Left ventricle myocardium inferior (tissue), 1 donor: Measurements from ENCODE around the gene KCNK18. TPM values are rescaled to one million over a fixed set of nuclear protein-coding genes. Genes with fewer than 3 reads are reported as not detected.

ENCODE experiments used
- DNase-seq: peaks from one replicate; pipeline ENCODE4 v3.0.0-alpha.2; 2020
- H3K27ac ChIP-seq: fragments of 200-600 bp; replicated peaks from 2 replicates; pipeline ENCODE4 v1.8.0; 2021
- H3K27me3 ChIP-seq: fragments of 200-600 bp; 2 replicates; pipeline ENCODE4 v1.8.0; 2021; ENCODE audit warnings: low read depth
- H3K36me3 ChIP-seq: fragments of 200-600 bp; 2 replicates; pipeline ENCODE4 v1.8.0; 2021
- H3K4me1 ChIP-seq: fragments of 200-600 bp; 2 replicates; pipeline ENCODE4 v1.8.0; 2021
- H3K4me3 ChIP-seq: fragments of 200-600 bp; 2 replicates; pipeline ENCODE4 v1.8.0; 2021; ENCODE audit warnings: mild to moderate bottlenecking, moderate library complexity
- H3K9me3 ChIP-seq: fragments of 200-600 bp; replicated peaks from 2 replicates; pipeline ENCODE4 v1.8.0; 2021
- CTCF ChIP-seq: fragments of 200-600 bp; IDR thresholded peaks from 2 replicates; pipeline ENCODE4 v1.8.0; 2021; ENCODE audit warnings: antibody characterized with exemption, mild to moderate bottlenecking, borderline replicate concordance
- intact Hi-C: fragments of 100-400 bp; cut with micrococcal nuclease; formaldehyde crosslinking; loops from one replicate; pipeline ENCODE4 v1.11.0; 2022
- long read RNA-seq: library from polyadenylated mRNA; unstranded; transcript quantifications from one replicate; pipeline ENCODE4 v2.0.0, GENCODE V29; 2021
- total RNA-seq: library from RNA; stranded (reverse); fragmentation: NEBNext Ultra II Directional; extraction: Animal tissue kit (Norgen Biotek cat#: 25700); gene quantifications from one replicate; pipeline ENCODE4 v1.2.1, GENCODE V29; 2021
- donor health status: DM: no; HTN: yes; CAD: no; lungs with severe emphysema.

Gene KCNK18
- not detected for total RNA-seq
- long read RNA-seq: 0 reads

DNA sequence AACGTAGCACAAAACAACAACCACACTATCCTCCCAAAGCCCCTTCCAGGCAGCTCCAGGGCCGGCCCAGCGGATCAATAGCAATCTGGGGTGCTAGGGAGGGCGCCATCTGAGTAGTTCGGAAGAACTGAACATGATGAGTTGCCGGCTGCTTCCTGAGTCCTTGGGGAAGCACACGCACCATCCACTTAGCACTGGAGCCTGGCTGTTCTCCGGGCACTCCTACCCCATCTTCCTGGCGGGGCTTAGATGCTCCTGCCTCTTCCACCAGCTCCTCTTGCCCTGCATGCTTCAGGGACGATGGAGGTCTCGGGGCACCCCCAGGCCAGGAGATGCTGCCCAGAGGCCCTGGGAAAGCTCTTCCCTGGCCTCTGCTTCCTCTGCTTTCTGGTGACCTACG is at the start of gene KCNK18:
KCNK18 (plus strand) TSS at position 301 of the 400 bp plus-strand sequence; CDS start at position 301, 0 bp downstream.
- Histone ChIP-seq H3K4me3 (no peak within 1 kb of the TSS), H3K27me3 (peaks cover 91% of the 10 kb centered on the region), H3K9me3 (no peaks in the 10 kb centered on the region), H3K36me3 (no peaks in the 10 kb centered on the region), H3K27ac (no peak within 1 kb of the TSS), H3K4me1 (no peaks in the 10 kb centered on the region)
- TF ChIP-seq CTCF: no peak
- DNase-seq: no peak
- intact Hi-C loops: no loop called here

DNA sequence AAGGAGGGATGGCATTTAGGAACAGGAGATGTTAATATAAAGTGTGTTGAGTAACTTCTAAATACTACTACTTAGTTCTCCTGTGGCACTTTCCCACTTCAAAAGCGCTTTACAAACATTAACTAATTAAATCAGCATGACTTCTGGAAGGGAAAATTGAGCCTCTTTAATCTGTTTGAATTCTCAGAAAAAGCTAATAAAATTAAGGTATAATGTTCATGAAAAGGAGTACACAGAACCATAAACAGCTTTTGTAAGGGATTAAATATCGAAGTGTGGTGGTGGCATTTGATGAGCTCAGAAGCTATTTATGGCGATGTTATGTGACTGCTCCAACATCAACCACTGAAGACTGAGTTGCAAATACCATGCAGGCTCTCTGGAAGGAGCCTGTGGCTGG is 49.0 kb upstream of the KCNK18 start:
- TF ChIP-seq CTCF: no peak
- no peak for DNase-seq
- Histone ChIP-seq H3K9me3 (peaks cover 18% of the 10 kb centered on the region), H3K36me3 (no peaks in the 10 kb centered on the region), H3K27me3 (peaks cover 98% of the 10 kb centered on the region), H3K4me1 (no peaks in the 10 kb centered on the region), H3K27ac (no peak overlapping the region), H3K4me3 (no peak overlapping the region)
- intact Hi-C loops: no loop called here

DNA sequence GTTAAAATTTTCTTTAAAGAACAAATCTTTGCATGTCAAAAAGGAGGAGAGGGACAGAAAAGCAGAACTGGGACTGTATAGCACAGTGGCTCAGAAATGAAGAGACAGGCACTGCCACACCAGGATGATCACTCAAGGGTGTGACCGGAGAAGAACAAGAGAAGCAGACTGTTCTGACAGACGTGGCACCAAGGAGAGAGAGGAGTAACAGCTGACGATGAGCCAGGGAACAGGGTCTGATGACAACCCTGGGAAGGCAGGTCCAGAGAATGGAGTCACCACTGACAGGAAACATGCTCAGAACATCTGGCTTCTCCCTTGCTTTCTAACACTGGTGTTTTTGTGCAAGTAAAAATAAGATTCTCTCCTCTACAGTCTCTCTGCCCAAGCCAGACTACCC is 44.6 kb upstream of the KCNK18 start:
- Histone ChIP-seq H3K27ac (no peak overlapping the region), H3K9me3 (no peaks in the 10 kb centered on the region), H3K4me1 (no peaks in the 10 kb centered on the region), H3K27me3 (peaks cover 98% of the 10 kb centered on the region), H3K4me3 (no peak overlapping the region), H3K36me3 (no peaks in the 10 kb centered on the region)
- intact Hi-C loops: no loop called here
- no peak for DNase-seq
- no peak for TF ChIP-seq CTCF

GRCh38 chr10:117158297-117158696 is 39.0 kb upstream of the KCNK18 start:
- TF ChIP-seq CTCF: no peak
- DNase-seq: no peak
- peaks cover 100% of the 10 kb centered on the region for H3K27me3 ChIP-seq
- H3K4me1 ChIP-seq: peaks cover 12% of the 10 kb centered on the region
- H3K4me3 ChIP-seq: no peak overlapping the region
- no peak overlapping the region for H3K27ac ChIP-seq
- intact Hi-C loops: no loop called here
- H3K36me3 ChIP-seq: no peaks in the 10 kb centered on the region
- H3K9me3 ChIP-seq: no peaks in the 10 kb centered on the region

DNA sequence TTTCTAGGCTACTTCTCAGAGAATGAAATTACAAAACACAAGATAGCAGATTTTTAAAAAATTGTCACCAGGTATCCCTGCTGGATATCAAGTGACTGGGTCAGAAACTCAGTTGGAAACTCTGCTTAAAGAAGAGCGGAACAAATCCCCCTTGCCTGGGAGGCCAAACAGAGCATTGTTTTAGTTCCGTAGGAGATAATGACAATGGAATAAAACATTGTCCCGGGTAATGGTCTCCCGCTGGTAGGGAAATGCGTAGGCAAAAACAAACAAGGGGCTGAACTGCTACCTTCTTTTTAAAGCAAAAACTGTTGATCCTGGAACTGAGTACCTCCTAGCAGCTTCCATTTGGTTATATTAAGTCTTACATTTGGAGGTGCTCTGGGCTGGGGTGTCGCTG is 37.9 kb upstream of the KCNK18 start:
- Histone ChIP-seq H3K27ac (no peak overlapping the region), H3K36me3 (no peaks in the 10 kb centered on the region), H3K4me3 (no peak overlapping the region), H3K9me3 (no peaks in the 10 kb centered on the region), H3K4me1 (peaks cover 17% of the 10 kb centered on the region), H3K27me3 (peaks cover 100% of the 10 kb centered on the region)
- no peak for DNase-seq
- intact Hi-C loops: no loop called here
- no peak for TF ChIP-seq CTCF

- Histone ChIP-seq H3K27ac (no peak overlapping the region), H3K9me3 (no peaks in the 10 kb centered on the region), H3K27me3 (peaks cover 100% of the 10 kb centered on the region), H3K4me1 (peaks cover 27% of the 10 kb centered on the region), H3K4me3 (no peak overlapping the region), H3K36me3 (no peaks in the 10 kb centered on the region)
- no peak for DNase-seq
- intact Hi-C loops: no loop called here
- no peak for TF ChIP-seq CTCF
Measured at GRCh38 chr10:117160567-117160966, 36.7 kb upstream of the KCNK18 start.
